ENCODE data around the gene MPL. TPM values are rescaled to one million over a fixed set of nuclear protein-coding genes. Genes with fewer than 3 reads are reported as not detected.

Gene MPL
- total and polyA plus RNA-seq, 2 of the 8 experiments (the other 6 are each of a cell fraction or from before 2014, with no cell fraction given): 0.08 TPM; not detected in 1

DNA sequence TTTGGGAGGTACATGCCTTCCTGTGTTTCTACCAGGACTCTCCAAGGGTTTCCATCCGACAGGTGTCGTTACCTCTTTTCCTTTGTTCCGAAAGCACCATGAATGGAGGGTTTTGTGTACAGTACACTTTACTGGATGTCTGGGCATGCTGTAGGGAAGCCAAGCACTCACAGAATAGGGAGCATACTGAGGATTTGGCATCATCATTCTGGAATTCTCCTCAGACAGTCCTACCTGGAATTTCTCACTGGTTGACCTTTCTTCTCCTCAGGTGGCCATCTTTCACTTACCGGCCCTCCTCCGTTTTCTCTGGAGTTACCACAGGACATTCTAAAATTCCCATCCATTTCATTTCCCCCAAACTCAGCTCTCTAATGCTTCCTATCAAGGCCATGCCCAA, 5.9 kb upstream of the MPL start:
- no peak overlapping the region for H3K56ac ChIP-seq (replicated peaks; ENCODE audit: insufficient read length, low read depth, low read length)
- no peak overlapping the region for H2BK12ac ChIP-seq (ENCODE audit: low read depth, low read length)
- peaks cover 0 to 9% of the 10 kb centered on the region in 2 experiments; a peak in 2 of 4 replicates for H3K9me3 ChIP-seq (ENCODE audit: insufficient read depth in 2 of 2, low read depth in 1 of 2, low read length in 1 of 2)
- H4K5ac ChIP-seq (ENCODE audit: insufficient read length, low read depth, low read length): no peak overlapping the region
- H3K18ac ChIP-seq (ENCODE audit: extremely low read depth, low read length): no peak overlapping the region
- no peak overlapping the region for H2AK5ac ChIP-seq (ENCODE audit: low read depth, low read length)
- H3K4ac ChIP-seq (replicated peaks; ENCODE audit: insufficient read length, low read depth, low read length): no peak overlapping the region
- H4K91ac ChIP-seq (replicated peaks; ENCODE audit: insufficient read length, low read length): no peak overlapping the region
- H3K23ac ChIP-seq (ENCODE audit: insufficient read length): no peak overlapping the region
- CTCF ChIA-PET (ENCODE audit: partially characterized antibody): interaction anchor here (1.1 to 1.2 kb wide), 2 partner anchors 54 to 105 kb away, joined by 3 read pairs; no protein-coding TSS in a partner anchor
- POLR2A ChIA-PET (ENCODE audit: partially characterized antibody): interaction anchor here (1.3 to 2.8 kb wide), 2 partner anchors 27 to 36 kb away, joined by 4 to 12 read pairs; partner anchors contain the start of genes CDC20 and ELOVL1
- H3K4me3 ChIP-seq (ENCODE audit: extremely low read depth in 1 of 4, insufficient read depth in 2 of 4, low read depth in 3 of 4, low read length in 4 of 4): no peak overlapping the region
- no peak overlapping the region for H4K8ac ChIP-seq (ENCODE audit: extremely low read depth, insufficient read depth, low read length)
- H3K79me1 ChIP-seq (ENCODE audit: low read depth, low read length): no peaks in the 10 kb centered on the region
- H2BK15ac ChIP-seq (ENCODE audit: low read length): no peak overlapping the region
- H2AFZ ChIP-seq (ENCODE audit: low read length): no peak overlapping the region
- no peak overlapping the region for H3K27ac ChIP-seq (ENCODE audit: low read depth, low read length)
- no peak overlapping the region for H3K4me2 ChIP-seq (ENCODE audit: insufficient read depth in 1 of 2, low read depth in 2 of 2, low read length in 2 of 2)
- H3K27me3 ChIP-seq (replicated peaks in 1 of 4; ENCODE audit: control insufficient read depth in 3 of 4, extremely low read depth in 1 of 4, insufficient read depth in 3 of 4, low read length in 3 of 4): no peaks in the 10 kb centered on the region
- no peaks in the 10 kb centered on the region for H3K36me3 ChIP-seq (ENCODE audit: control insufficient read depth in 2 of 4, insufficient read depth in 4 of 4, low read length in 3 of 4)
- no peak overlapping the region for H3K14ac ChIP-seq (ENCODE audit: insufficient read length)
- no peaks in the 10 kb centered on the region for H3K79me2 ChIP-seq (ENCODE audit: control insufficient read depth in 1 of 2, insufficient read depth in 2 of 2, low read length in 2 of 2)
- H3K23me2 ChIP-seq (ENCODE audit: low read depth, low read length): no peaks in the 10 kb centered on the region
- H3K4me1 ChIP-seq (replicated peaks in 1 of 4; ENCODE audit: control insufficient read depth in 3 of 4, insufficient read depth in 4 of 4, low read length in 3 of 4): peaks cover 0 to 8% (median 3%) of the 10 kb centered on the region in 4 experiments; a peak in 3 of 7 replicates
- H2BK20ac ChIP-seq (ENCODE audit: low read length): no peak overlapping the region
- no peaks in the 10 kb centered on the region for H4K20me1 ChIP-seq (replicated peaks in 1 of 2; ENCODE audit: control insufficient read depth in 1 of 2, insufficient read depth in 2 of 2, low read length in 2 of 2)
- FAIRE-seq (no peak), DNase-seq (ENCODE audit: low read depth in 1 of 2, low spot score in 2 of 2) (no peak)
- no peak overlapping the region for H2BK120ac ChIP-seq (replicated peaks; ENCODE audit: low read depth, low read length)
- H3K9ac ChIP-seq (replicated peaks in 1 of 4; ENCODE audit: extremely low read depth in 1 of 4, low read depth in 3 of 4, low read length in 3 of 4): no peak overlapping the region
- WGBS, 2 experiments (ENCODE audit: extremely low coverage in 1 of 2, insufficient coverage in 1 of 2, insufficient read length in 1 of 2, insufficient replicate concordance in 2 of 2, low coverage in 1 of 2, low lambda C conversion rate in 2 of 2, missing lambda C conversion rate in 1 of 2): 93% methylated on average over 5 of the region's 5 CpGs; no CpG with 5 or more reads in 1 of the 2 experiments
- H2BK5ac ChIP-seq (ENCODE audit: low read depth, low read length): no peak overlapping the region
- TF ChIP-seq RBBP5 (IDR thresholded peaks at IDR 0.05; ENCODE audit: borderline replicate concordance, low read depth, low read length): no peak
